GM19467 (cell line): ENCODE results near the gene CDH3.

Experiments used
- ATAC-seq: cut with Tn5 transposase; IDR thresholded peaks from one replicate; pipeline ENCODE4 v1.9.1; 2021; ENCODE audit warnings: mild to moderate bottlenecking, moderate library complexity; ENCODE audit not compliant: unreplicated experiment

Gene CDH3

DNA sequence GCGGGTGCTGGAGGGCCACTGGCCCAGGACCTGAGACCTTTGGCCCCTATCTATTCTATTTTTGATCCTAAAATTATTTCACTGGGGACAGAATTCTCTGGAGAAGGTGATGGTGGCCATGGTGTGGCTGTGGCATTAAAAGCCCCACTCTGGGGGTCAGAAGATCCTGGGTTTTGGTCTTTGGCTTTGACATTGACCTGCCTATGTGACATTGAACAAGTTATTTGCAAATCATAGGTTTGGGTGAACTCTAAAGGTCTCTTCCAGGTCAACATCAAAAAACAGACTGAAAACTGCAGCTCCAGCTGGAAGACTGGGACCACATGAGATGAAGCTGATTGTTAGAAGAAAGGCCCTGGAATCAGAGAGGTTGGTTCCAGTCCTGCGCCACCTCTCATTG lies 89.7 kb downstream of the CDH3 start:
- ATAC-seq: no peak

GRCh38 chr16:68736561-68736960 lies 91.5 kb downstream of the CDH3 start:
- no peak for ATAC-seq

- ATAC-seq: no peak
Measured at GRCh38 chr16:68737046-68737729, 92.1 kb downstream of the CDH3 start, which contains the start of gene CDH1. Gene CDH1, plus strand, starts transcription at chr16:68737292. Its CDS starts 124 bp downstream, at chr16:68737416.

DNA sequence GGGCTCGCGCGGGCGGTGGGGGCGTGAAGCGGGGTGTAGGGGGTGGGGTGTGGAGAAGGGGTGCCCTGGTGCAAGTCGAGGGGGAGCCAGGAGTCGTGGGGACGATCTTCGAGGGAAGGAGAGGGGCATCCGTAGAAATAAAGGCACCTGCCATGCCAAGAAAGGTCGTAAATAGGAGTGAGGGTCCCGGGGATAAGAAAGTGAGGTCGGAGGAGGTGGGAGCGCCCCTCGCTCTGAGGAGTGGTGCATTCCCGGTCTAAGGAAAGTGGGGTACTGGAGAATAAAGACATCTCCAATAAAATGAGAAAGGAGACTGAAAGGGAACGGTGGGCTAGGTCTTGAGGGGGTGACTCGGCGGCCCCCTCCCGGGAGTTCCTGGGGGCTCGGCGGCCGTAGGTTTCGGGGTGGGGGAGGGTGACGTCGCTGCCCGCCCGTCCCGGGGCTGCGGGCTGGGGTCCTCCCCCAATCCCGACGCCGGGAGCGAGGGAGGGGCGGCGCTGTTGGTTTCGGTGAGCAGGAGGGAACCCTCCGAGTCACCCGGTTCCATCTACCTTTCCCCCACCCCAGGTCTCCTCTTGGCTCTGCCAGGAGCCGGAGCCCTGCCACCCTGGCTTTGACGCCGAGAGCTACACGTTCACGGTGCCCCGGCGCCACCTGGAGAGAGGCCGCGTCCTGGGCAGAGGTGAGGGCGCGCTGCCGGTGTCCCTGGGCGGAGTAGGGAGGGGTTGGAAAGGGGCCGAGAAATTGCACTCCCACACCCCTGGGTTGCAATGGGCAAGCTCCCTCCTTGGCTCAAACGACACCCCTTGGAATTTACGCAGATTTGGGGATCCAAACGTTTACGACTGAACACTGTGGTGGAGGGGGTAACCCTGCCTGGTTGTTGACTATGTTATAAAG lies 92.9 kb downstream of the CDH3 start:
- no peak for ATAC-seq

- no peak for ATAC-seq
Measured at GRCh38 chr16:68739964-68740627, 95.0 kb downstream of the CDH3 start.

DNA sequence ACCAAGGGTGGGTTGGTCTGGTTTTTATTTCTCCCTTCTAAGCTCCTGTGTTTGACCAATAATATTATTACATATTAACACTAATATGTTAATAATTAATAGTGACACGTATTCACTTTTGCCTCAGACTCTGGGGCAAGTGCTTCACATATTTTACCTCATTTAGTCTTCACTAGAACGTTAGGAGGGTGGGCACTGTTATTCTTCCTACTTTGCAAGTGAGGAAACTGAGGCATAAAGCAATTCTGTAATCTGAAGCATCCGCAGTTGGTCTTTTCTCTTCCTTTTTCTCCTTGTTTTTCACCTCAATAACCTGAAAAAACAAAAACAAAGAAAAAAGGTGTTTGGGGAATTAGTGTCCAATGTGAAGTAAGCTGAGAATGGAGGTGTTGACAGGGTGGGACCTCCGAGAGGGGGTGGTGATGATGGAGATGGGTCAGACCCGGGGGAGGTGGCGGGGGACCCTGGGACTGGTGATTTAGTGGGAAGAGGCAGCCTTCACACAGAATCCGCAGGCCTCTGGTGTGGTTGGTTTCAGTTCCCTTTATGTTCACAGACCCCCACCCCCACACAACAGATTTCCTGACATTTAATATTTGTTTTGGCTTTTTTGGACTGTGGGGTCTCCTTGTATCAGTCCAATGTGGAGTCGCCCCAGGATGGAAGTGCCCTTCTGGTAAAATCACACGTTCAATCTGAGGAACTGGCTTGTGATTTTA lies 95.7 kb downstream of the CDH3 start:
- ATAC-seq: no peak

DNA sequence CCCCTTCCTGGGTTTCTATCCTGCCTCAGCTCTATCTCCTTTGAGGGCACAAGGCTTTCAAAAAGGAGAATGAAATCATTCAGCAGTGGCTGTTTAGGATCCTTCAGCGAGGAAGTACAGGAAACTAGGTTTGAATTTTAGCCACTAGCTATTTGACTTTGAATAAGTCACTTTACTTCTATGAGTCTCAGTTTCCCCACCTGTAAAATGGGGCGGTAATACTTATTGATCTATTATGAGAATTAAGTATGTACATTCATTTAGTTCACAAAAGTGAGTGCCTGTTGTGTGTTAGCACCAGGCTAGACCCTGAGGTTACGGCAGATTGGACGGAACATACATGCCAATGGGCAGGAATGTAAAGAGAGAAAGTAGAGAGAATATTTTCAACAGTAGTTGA lies 98.6 kb downstream of the CDH3 start:
- no peak for ATAC-seq

DNA sequence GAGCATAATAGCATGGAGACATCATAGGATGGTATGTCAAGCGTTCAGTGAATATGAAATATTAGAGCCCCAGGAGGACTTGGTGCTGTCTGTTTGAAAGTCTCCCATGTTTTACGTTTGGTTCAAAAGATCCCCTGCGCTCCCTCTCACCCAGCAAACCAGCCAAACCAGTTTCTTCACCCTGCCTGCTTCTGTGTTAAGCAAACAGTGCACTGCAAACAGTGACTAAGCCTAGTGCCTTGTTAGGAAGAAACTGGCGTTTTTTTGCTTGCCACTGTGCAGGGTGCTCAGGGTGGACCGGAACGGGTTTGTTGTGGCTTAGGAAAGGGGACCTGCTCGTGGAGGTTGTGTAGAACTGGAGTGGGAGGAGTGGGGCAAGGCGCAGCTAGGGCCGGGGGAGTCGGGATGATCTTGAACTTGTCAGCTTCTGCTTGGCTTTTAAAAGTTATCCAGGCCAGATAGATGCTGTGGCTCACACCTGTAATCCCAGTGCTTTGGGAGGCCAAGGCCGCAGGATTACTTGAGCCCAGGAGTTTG lies 99.7 kb downstream of the CDH3 start:
- no peak for ATAC-seq

GRCh38 chr16:68746951-68747350 lies 101.8 kb downstream of the CDH3 start:
- ATAC-seq: no peak

GRCh38 chr16:68749432-68749831 lies 104.3 kb downstream of the CDH3 start:
- ATAC-seq: no peak
